ELF-1 (cell line): ENCODE measurements around the gene TMTC1.
"Not testable (repeated sequence)": the region's sequence is repeated elsewhere in the genome, so short reads cannot be mapped to it uniquely, and the experiment has no call there.

Experiments used
- DNase-seq: peaks from one replicate; pipeline ENCODE4 v3.0.0-alpha.2; 2016; ENCODE audit warnings: low read depth, low spot score

TMTC1 gene

DNA sequence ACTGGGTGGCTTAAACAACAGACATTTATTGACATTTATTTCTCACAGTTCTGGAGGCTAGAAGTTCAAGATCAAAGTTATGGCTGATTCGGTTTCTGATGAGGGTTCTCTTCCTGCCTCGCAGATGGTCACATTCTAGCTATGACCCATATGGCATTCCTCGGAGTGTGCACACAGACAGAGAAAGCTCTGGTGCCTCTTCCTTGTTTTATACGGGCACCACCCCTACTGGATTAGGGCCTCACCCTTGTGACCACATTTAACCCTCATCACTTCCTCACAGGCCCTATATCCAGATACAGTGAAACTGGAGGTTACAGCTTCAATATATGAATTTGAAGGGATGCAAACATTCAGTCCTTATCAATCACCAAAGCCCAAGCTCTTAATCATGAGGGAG lies 209.2 kb downstream of the TMTC1 start:
- no peak for DNase-seq

DNA sequence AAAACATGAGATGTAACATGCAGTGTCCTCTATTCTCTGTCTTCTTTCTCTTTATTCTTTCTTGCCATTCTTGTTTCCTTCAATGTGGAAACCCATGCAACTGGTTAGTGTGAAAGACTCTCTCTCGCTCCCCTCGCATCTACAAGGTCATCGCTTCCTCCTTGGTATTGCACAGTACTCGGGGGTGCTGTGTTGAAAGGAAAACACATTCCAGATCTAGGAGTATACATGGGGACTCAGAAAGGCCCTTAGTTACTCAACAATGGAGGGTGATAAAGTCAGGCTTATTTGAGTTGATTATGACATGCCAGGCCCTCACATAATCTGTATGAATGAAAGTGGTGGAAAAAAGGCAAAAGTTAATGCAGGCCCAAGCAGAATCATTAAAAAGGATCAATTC lies 210.8 kb downstream of the TMTC1 start:
- no peak for DNase-seq

DNA sequence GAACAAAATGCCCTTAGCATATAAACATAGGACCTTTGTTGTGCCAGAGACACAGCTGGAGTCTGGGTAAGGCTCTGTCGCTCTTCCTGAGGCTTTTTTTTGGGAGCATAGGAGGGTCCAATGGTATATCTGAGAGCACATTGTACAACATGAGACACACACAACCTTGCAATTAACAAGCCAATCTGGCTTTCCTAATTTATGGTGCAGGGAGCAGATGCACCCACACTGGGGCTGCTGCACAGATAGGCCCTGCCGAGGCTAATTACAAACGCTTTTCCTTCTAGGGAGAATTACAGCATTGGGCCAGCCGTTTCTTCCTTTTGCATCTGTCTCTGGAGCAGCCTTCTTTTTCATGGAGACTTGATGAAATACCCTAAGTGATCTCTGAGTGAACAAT lies 211.3 kb downstream of the TMTC1 start:
- DNase-seq = no peak

DNA sequence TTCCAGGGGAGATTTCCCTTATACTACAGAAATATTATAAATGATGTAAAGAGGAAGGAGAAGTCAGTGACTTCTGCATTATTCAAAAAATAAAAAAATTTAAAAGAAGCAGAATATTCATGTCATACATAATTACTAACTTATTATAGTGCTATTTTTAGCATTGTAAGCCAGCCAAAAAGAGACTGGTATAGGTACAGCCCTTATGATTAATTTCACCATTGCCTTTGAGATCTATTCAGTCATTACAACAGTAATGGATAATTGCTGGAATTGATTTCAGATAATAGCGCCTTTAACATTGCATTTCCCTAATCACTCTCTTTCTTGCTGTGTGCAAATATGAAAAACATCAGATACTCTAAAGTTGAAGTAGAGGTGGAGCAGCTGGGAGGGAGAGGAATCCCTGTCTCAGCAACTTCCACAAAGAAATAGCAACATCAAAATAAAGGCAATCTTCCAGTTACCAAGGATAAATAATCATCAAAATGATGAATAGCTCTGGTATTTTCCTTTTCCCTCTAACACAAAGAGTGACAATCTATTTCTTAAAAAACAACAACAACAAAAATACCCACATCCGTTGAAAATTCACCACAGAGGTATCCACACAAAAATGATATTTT lies 214.5 kb downstream of the TMTC1 start:
- no peak for DNase-seq

DNA sequence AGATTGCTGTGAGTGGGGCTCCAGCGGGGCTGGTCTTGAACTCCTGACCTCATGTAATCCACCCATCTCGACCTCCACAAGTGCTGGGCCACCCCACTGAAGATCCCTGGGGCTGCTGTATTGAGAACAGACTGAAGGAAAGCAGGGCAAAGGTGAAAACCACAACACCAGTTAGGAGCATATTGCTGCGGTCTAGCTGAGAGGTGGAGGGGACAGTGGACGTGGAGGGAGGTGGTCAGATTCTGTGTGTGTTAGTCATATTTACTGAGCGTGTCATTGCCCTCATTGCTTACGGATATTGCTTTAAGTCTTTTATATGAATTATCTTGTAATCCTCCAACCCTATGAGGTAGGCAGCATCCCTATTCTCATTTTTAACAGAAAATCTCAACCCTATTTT lies 217.3 kb downstream of the TMTC1 start:
- no peak for DNase-seq

DNA sequence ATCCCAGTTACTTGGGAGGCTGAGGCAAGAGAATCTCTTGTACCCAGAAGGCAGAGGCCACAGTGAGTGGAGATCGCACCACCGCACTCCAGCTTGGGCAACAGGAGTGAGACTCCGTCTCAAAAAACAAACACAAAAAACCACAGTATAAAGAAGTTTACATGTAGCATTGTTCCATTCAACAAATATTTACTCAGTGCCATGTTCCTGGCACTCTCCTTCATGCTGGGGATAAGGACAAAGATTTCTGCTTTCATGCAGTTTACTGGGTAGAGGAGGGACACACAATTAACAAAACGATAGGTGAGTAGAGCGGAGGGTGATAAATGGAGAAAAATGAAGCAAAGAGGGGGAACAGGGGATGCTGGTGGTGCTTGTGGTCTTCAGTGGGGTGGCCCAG lies 218.0 kb downstream of the TMTC1 start:
- DNase-seq = no peak

DNA sequence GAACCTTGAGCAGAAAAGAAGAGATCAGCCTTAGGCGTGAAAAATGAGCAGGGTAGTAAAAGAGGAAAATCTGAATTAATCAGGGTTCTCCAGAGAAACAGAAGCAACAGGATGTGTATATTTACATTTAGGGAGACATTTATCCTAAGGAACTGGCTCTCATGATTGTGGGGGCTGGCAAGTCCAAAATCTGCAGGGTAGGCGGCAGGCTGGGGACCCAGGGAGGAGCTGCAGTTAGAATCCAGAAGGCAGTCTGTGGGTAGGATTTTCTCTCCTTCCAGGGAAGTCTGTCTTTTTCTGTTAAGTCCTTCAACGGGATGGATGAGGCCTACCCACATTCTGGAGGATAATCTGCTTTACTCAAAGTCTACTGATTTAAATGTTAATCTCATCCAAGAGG lies 218.8 kb downstream of the TMTC1 start:
- no peak for DNase-seq

DNA sequence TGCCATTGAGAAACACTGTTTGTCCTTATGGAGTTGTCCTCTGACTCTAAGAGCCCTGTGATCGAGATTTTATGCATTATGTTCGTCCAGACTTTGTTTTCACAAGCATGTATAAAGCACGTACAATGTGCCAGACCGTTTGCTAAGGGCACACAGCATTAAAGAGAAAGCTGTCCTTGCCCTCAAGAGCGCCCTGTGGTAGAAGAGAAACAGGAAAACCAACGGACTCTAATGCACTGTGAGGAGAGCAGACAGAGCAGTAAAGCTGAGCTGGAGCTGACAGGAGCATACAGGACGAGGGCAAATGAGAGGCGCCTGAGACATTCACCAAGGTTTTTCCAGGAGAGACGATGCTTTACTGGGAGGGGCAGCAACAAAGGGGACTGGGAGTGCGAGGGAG lies 220.1 kb downstream of the TMTC1 start:
- DNase-seq = no peak

DNA sequence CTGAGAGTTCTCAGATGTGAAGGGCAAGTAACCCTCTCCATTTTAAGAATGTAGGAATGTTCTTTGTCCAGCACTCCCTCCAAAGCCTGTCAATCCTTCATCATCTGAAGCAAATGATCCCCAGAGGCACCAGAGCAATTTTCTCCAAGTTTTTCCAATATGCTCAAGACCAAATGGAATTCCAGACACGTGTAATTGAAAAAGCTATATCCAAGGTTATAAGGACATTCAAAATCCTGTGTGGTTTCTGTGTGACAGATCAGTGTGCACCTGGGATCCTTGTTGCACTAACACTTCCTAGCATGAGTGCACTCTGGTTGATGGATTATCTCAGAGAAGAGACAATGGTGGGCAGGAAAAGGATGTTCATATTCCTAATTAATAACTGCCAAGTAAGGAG lies 220.7 kb downstream of the TMTC1 start:
- no peak for DNase-seq

DNA sequence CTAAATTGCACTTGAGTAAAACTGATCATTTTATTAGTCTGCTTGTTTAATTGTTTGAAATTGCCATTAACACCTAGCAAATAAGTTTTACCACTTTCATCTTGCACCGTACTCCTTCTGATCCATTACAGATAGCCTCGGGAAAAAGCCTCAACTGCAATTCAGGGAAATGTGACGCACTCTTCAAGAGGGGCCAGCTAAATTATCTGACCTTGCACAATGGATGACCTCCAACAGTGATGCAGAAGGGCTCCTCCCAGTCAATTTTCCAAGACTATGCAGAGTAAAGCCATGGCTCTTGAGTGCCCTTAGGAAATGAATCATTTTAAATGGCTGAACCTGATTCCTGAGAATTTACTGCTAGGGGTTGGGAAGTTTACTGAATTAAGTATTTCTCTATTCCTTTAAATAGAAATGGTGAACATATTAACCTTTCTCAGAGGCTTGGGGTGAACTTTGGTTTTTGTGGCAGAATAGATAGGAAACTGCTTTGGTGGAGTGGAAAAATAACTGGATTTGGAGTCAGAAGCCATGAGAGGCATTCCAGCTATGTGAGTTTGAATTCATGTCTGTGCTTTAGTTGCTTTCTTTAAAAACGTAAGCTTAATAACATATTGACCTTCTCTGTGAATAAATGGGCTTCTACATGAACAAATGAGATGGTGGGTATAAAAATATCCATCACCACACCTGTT lies 221.5 kb downstream of the TMTC1 start:
- peak; percentile 51 for DNase-seq

DNA sequence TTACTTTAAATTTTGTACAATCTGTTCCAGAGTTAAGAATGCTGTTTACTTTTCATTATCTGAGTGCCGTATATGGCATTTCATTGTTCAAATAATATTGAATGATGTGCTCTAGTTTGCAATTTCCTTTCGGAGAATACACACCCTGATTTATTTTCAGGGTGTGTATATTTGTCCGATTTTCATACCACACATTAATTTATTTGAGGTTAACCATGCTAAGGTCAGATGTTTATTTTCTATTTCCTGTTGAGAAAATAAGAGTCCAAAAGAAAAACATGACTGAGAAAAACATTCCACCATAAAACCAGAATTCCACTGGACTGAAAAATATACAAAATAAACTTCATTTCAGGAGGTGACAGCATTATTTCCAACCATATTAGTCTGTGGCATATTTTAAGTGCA lies 222.1 kb downstream of the TMTC1 start:
- no peak for DNase-seq

DNA sequence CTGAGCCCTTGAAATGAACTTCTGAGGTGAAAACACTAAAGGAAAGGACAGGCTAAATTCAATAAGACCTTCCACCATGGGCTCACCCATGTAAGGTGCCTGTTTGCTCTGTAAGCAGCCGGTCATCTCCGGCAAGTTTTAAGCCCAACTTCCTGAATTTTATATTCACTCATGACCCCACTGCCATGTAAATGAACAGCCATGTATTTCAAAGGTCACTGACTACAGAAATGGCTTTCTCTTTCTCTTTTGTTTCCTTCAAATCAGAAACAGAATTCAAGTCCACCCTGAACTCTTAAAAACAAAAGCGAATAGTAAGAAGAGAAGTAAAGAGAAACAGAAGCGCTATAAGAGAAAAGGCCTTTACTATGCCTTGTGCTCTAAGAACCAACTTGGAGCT lies 224.5 kb downstream of the TMTC1 start:
- no peak for DNase-seq

DNA sequence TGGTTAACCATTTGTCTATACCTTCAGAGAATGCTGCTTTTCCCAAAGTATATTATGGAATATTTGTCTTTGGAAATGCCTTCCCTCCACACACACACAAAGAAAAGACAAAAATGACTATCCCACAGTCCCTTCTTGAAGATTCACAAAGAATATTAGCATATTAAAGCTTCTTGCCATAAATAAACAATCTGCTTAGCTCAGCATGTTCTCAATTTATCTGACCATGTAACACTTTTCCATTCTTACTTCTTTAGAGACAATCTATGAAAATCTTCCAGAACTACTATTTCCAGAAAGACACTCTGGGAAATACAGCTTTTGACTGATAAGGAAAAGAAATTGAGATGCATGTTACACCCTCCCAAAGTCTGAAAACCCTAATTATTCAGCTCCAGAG lies 227.4 kb downstream of the TMTC1 start:
- no peak for DNase-seq

DNA sequence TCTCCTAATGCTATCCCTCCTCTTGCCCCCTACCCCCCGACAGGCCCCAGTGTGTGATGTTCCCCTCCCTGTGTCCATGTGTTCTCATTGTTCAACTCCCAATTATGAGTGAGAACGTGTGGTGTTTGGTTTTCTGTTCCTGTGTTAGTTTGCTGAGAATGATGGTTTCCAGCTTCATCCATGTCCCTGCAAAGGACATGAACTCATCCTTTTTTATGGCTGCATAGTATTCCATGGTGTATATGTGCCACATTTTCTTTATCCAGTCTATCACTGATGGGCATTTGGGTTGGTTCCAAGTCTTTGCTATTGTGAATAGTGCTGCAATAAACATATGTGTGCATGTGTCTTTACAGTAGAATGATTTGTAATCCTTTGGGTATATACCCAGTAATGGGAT lies 228.3 kb downstream of the TMTC1 start:
- not testable (repeated sequence) for DNase-seq

DNA sequence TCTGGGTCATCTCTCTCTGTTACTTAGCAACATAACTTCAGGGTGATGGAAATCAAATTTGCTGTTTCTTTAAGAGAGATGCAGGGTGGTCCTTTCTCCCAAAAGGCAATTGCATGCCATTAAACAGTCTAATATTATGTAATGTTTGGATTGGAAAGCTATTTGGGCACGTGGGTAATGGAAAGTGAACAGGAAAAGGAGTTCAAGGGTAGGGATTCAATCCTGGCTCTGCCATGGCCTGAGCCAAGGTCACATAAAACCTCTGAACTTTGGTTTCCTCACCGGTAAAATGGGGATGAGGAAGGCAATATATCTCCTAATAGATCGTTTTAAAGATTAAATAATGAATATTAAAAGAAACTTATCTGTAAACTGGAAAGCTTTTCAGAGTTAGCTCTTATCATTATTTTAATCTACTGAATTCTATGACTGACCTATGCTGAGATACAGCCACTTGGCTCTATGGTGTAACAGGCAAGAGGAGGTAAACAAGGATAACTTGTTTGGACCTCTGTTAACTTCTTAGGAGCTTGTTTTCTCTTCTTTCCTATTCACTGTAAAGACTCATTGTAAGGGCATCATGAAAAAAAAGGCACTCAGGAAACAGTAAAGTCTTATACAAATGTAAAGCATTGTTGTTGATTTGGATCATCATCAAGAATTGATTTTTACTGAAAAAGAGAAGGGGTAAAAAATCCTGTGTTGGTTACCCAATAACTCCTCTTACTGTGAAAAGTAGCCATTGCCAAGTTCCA lies 230.6 kb downstream of the TMTC1 start:
- DNase-seq = no peak

DNA sequence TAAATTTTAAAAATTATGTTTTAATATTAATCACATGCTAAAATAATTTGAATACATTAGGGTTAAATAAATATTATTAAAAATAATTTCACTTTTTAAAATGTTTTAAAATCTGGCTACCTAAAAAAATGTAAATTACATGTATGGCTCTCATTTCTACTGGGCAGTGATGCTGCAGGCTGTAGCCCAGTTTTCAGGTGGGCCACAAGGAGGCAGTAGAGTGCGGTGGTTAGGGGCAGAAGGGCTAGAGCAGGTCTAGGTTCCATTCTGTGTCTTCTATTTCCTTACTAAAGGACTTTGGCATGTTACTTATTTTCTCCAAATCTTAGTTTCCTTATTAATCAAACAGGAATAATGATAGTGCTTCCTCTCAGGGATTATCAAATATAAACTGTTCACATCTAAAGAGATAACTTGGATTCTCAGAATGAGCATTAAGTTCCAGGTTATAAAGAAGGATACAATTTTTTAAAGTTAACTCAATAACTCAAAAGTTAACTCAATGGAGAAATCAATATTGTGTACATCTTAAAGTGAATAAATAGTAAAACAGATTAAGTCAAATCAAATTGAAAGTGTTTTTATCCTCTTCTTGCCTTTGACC lies 231.3 kb downstream of the TMTC1 start:
- peak; percentile 70 for DNase-seq

DNA sequence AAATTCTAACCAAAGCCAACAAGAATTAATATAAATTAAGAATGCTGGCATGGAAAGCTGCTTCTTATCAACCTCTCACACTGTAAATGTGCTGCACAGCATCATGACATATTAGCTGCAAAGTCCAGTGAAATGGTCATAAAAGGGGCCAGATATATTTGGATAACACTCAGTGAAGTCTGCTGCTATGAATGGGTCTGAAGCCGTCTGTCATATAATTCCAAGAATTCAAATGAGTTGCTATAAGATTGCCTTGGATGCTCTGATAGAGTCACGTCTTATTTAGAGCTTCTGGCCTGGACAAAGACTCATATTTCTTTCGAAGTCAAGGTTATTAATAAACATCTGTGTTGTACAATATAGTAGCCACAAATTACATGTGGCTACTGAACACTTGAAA lies 231.9 kb downstream of the TMTC1 start:
- no peak for DNase-seq

DNA sequence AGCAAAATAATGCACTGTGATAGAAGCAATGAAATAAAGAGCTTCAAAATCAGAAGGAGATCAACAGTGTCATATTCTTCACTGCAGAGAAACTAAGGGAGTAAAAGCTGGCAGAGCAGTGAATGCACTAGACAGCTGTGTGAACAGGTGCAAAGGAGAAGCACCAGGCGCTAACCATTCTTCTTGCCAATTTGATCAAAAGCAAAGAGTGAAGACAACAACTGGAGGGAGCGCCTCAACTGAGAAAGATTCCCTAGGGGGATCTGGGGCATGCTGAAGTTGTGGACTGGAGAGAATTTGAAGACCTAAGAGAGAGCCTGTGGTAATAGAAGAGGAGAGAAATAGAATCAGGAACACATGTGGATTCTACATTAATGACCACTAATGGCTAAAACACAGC lies 235.9 kb downstream of the TMTC1 start:
- no peak for DNase-seq

DNA sequence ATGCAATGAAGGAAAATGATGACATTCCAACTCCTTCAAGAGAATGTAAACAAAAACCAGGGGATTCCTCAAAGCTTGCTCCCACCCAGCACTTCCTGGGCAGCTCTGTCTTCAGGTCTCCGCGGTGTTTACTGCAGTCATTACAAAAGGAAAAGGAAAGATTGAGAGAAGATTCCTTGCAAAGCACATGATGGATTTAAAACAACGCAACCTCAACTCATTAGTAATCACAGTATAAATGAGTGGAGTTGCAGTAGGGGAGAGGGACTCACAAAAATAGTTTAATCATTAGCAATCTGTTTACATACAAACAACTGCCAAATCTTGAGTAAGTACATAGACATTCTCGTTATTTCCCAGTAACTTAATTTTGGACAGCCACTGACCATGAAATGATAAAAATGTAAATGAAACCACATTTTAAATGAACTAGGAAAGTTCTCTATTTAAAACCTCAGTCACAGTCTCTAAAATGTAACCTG lies 236.6 kb downstream of the TMTC1 start:
- no peak for DNase-seq

DNA sequence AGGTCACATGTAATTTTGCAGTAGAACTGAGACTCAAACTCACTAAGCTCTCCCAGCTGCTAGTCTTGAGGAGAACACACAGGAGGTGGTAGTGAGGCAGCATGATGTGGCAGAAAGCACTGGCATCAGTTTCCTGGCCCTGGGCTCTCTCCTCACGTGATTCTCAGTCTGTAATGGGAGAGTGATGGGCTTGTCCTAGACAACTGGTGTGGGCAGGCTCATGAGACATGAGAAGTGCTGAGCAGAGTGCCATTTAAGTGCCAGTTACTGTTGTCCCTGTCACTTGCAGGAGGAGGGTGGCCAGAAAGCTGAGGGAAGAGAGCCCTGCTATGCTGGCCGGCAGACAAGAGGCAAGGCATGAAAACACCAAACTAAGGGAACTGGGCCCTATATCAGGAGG lies 237.7 kb downstream of the TMTC1 start:
- no peak for DNase-seq

DNA sequence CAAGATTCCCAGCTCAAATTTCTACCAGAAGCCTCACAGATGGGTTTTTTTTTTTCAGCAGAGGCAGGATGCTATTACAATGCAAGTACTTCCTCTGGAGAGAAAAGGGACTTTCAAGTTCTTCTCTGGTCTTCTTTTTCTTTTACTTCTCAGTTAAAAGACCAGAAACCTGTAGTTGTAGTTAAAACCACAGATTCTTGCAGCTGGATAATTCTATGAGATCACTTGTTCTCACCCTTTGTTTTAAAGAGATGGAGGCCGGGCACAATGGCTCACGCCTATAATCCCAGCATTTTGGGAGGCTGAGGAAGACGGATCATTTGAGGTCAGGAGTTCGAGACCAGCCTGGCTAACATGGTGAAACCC lies 238.7 kb downstream of the TMTC1 start:
- no peak for DNase-seq

DNA sequence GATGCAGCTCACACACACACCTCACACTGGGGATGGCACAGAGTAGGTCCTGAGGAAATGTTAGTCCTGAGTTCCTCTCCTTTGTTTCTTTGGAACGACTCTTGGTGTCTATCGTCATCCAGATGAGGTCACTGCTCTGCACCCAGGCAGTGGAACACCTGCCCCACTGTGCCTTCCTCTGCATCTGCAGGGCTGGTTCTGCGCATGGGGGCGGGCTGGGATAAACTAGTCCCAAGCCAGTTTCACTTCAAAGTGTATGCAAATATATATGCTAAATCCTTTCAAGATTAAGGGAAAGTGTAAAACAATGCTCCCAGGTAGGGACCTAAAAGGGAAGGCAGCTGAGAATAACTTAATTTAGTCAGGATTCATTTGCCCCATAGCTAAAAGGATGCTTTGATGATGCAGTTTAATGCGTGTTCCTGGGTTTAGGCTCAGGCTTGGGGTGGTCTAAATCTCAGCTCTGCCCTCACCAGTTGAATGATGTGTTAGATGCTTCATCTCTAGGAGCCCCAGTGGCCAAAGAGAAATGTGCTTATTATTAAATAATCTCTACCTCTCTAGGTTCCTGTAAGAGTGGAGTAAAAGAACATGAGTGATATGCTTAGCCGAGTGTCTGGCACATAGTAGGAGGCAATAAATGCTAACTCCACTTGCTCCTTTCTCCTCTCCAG lies 239.2 kb downstream of the TMTC1 start:
- no peak for DNase-seq
